ENCODE measurements around the gene SMCHD1. TPM values are rescaled to one million over a fixed set of nuclear protein-coding genes. Genes with fewer than 3 reads are reported as not detected.

The SMCHD1 gene
- total and polyA plus RNA-seq, 10 of the 15 experiments (the other 5 are each of a cell fraction or from before 2014, with no cell fraction given), result 6.0 to 110 (median 48.0) TPM

DNA sequence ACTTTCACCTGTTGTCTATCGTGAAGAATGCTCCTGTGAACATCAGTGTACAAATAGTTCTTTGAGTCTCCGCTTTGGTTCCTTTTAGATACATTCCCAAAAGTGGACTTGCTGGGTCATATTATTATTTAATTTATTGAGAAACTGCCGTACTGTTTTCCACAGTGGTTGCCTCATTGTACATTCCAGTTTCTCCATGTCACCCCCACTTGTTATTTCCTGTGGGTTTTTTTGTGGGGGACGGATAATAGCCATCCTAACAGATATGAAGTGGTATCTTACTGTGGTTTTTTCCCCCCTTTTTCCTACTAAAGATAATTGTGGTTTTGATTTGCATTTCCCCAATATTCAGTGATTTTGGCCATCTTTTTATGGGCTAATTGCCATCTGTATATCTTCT is 53.8 kb downstream of the SMCHD1 start:
- no peak overlapping the region for H3K4me2 ChIP-seq (ENCODE audit: control insufficient read depth, insufficient read depth)
- SMC1A ChIA-PET (ENCODE audit: uncharacterized antibody, unreplicated experiment), result interaction anchor here (2.1 kb wide), 1 partner anchor 9 kb away, joined by 9 read pairs; no protein-coding TSS in a partner anchor
- CTCF ChIA-PET, result no interaction called here
- RAD21 ChIA-PET (ENCODE audit: unreplicated experiment), result no interaction called here
- in situ Hi-C loops (cut with MboI) (no loop called here), intact Hi-C loops (cut with micrococcal nuclease; ENCODE audit: unreplicated experiment) (no loop called here)
- TF ChIP-seq SPI1 (IDR thresholded peaks at IDR 0.05; ENCODE audit: borderline replicate concordance, insufficient read depth, low read depth, low read length), result no peak
- H3K9ac ChIP-seq (ENCODE audit: control insufficient read depth, insufficient read depth, low read length), result no peak overlapping the region
- no peaks in the 10 kb centered on the region; the same call in none of the 2 replicates for H3K79me2 ChIP-seq (ENCODE audit: control insufficient read depth, insufficient read depth, low read length)
- BruUV-seq (replicated peaks), result no TSS peak
- no peak for DNase-seq (ENCODE audit: low read depth, low spot score)
- POLR2A ChIA-PET, result no interaction called here
- no peak overlapping the region for H3K4me3 ChIP-seq
- no peak overlapping the region for H3K27ac ChIP-seq (ENCODE audit: control insufficient read depth, insufficient read depth)
- no peaks in the 10 kb centered on the region for H3K4me1 ChIP-seq (ENCODE audit: control insufficient read depth, insufficient read depth, low read length)
- no peak overlapping the region for H2AFZ ChIP-seq (ENCODE audit: control insufficient read depth, low read depth, low read length)
- peak; percentile 18 for FAIRE-seq
- no peaks in the 10 kb centered on the region for H3K27me3 ChIP-seq (replicated peaks in 1 of 2; ENCODE audit: control insufficient read depth in 2 of 2, insufficient read depth in 2 of 2, low read length in 1 of 2)
- no peak for ATAC-seq
- H4K20me1 ChIP-seq (ENCODE audit: control insufficient read depth, insufficient read depth), result no peaks in the 10 kb centered on the region
- 63% methylated on average over 4 of the region's 4 CpGs for WGBS (ENCODE audit: insufficient coverage, insufficient replicate concordance, low lambda C conversion rate, missing lambda C conversion rate)
- H3K9me3 ChIP-seq (replicated peaks; ENCODE audit: control insufficient read depth, insufficient read depth, low read length), result no peaks in the 10 kb centered on the region
- peaks cover 8 to 24% of the 10 kb centered on the region in 2 experiments for H3K36me3 ChIP-seq (ENCODE audit: control insufficient read depth in 2 of 2, insufficient read depth in 2 of 2, low read length in 1 of 2)

DNA sequence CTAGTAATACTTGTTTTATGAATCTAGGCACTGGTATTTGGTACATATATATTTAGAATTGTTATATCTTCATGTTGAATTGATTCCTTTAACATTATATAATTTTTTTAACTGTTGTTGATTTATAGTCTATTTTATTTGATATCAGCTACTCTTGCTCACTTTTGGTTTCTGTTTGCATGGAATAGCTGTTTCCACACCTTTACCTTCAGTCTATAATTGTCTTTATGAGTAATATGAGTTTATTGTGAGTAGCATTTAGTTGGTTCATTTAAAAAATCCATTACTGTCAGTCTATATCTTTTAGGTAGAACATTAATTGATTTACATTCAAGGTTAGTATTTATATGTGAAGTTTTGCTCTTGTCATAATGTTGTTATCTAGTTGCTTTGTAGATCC is 58.6 kb downstream of the SMCHD1 start:
- Histone ChIP-seq H3K9me3 (replicated peaks; ENCODE audit: control insufficient read depth, insufficient read depth, low read length) (no peaks in the 10 kb centered on the region), H3K36me3 (ENCODE audit: control insufficient read depth in 2 of 2, insufficient read depth in 2 of 2, low read length in 1 of 2) (peaks cover 23 to 26% of the 10 kb centered on the region in 2 experiments), H3K4me3 (no peak overlapping the region), H3K4me1 (ENCODE audit: control insufficient read depth, insufficient read depth, low read length) (no peaks in the 10 kb centered on the region), H4K20me1 (ENCODE audit: control insufficient read depth, insufficient read depth) (no peaks in the 10 kb centered on the region), H3K9ac (ENCODE audit: control insufficient read depth, insufficient read depth, low read length) (no peak overlapping the region), H3K4me2 (ENCODE audit: control insufficient read depth, insufficient read depth) (no peak overlapping the region), H3K27me3 (replicated peaks in 1 of 2; ENCODE audit: control insufficient read depth in 2 of 2, insufficient read depth in 2 of 2, low read length in 1 of 2) (no peaks in the 10 kb centered on the region), H2AFZ (ENCODE audit: control insufficient read depth, low read depth, low read length) (no peak overlapping the region), H3K27ac (ENCODE audit: control insufficient read depth, insufficient read depth) (no peak overlapping the region), H3K79me2 (ENCODE audit: control insufficient read depth, insufficient read depth, low read length) (peaks cover 3% of the 10 kb centered on the region)
- CTCF ChIA-PET, result no interaction called here
- in situ Hi-C loops (cut with MboI) (no loop called here), intact Hi-C loops (cut with micrococcal nuclease; ENCODE audit: unreplicated experiment) (no loop called here)
- TF ChIP-seq CBFB (IDR thresholded peaks at IDR 0.05; ENCODE audit: low read depth) (no peak), KLF5 (IDR thresholded peaks at IDR 0.05; ENCODE audit: partially characterized antibody) (no peak)
- POLR2A ChIA-PET, result interaction anchor here (0.6 kb wide), 1 partner anchor 60 kb away, joined by 4 read pairs; no protein-coding TSS in a partner anchor
- no peak for ATAC-seq
- BruUV-seq (replicated peaks), result no TSS peak
- SMC1A ChIA-PET (ENCODE audit: uncharacterized antibody, unreplicated experiment), result interaction anchor here (0.9 to 4.0 kb wide), 5 partner anchors 9 to 281 kb away, joined by 3 to 17 read pairs (median 3); no protein-coding TSS in a partner anchor
- RAD21 ChIA-PET (ENCODE audit: unreplicated experiment), result interaction anchor here (1.0 to 1.2 kb wide), 2 partner anchors 31 to 608 kb away, joined by 3 read pairs; no protein-coding TSS in a partner anchor
- FAIRE-seq, result no peak
- DNase-seq (ENCODE audit: low read depth, low spot score), result no peak
